ENCODE data around the gene DMD.
"Not testable (repeated sequence)": the region's sequence is repeated elsewhere in the genome, so short reads cannot be mapped to it uniquely, and the experiment has no call there.

DMD gene

GRCh38 chrX:31521941-31522340, 1689.4 kb downstream of the DMD start:
- no peak for DNase-seq (ENCODE audit: low read depth)

- DNase-seq (ENCODE audit: low read depth) = no peak
Measured at GRCh38 chrX:31516527-31516926, 1694.8 kb downstream of the DMD start.

GRCh38 chrX:31508338-31508737, 1703.0 kb downstream of the DMD start:
- no peak for DNase-seq (ENCODE audit: low read depth)

DNA sequence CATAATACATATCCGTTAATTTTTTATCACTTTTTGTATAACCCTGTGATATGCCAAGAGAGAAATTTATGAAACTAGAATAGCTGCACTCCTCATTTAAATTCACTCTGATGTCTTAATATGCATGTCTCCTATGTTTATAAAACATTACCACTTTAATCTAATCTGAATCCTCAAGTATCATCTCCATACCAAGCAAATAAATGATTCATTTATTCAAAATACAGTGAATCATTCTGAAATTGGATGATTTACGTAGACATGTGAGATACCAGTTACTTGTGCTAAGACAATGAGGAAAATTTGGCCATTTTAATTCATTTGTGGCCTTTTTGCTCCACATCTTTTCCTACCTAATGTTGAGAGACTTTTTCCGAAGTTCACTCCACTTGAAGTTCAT, 1704.4 kb downstream of the DMD start:
- no peak for DNase-seq (ENCODE audit: low read depth)

DNA sequence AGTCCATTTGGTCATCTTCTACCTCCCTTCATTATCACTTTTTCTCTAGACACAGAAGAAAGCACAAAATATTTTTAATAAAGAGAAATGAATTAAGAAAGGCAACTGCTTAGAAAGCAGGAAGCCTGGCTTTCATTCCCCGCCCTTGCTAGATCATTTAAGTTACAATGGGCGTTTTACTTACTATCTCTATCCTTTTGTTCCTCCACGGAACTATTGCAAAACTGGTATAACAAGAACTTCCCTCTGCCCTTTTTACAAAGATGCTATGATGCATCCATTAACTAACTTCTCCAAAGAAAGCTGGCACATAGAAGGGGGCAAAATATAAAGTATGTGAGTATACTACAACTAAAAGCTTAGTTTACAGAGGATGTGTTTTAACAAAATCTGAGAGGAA, 1705.0 kb downstream of the DMD start:
- no peak for DNase-seq (ENCODE audit: low read depth)

DNA sequence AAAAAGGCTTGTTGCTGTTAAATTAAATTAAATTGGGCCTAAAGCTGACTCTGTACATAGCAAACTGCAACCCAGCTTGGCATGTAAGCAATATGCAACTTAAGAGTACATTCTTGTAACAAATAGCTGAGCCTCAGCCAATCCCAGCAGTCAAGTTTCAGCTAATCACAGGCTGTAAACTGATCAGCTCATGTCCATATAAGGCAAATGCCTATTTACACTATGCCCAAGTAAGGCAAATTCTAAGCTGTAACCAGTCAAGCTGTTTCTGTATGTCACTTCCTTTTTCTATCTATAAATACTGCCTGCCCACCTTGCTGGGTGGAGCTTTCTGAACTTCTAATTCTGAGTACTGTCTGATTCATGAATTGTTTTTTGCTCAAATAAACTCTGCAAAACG, 1710.4 kb downstream of the DMD start:
- peak; percentile 55 for DNase-seq (ENCODE audit: low read depth)

DNA sequence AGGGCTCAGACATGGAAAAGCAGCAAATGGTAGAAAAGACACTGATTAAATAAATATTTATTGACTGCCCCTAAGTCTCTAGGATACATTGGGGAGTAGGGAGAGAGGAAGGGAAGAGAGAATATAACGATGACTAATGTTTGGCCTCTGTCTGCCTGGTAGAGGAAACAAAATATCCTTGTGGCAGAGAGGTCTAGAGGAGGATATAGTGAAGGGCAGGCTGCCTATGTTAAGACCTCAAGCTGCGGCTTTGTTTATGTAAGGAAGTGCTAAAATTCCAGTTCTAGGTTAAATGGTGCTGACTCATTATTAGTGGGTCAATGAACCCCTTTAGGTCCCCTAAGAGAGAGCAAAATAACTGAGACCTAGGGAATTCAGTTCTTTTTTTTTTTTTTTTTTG, 1712.2 kb downstream of the DMD start:
- DNase-seq (ENCODE audit: low read depth) = peak; percentile 18

- peak; percentile 8 for DNase-seq (ENCODE audit: low read depth)
Measured at GRCh38 chrX:31497086-31497485, 1714.3 kb downstream of the DMD start.

- DNase-seq (ENCODE audit: low read depth) = no peak
Measured at GRCh38 chrX:31487951-31488350, 1723.4 kb downstream of the DMD start.

GRCh38 chrX:31483336-31483735, 1728.0 kb downstream of the DMD start:
- DNase-seq (ENCODE audit: low read depth) = peak; percentile 16

DNA sequence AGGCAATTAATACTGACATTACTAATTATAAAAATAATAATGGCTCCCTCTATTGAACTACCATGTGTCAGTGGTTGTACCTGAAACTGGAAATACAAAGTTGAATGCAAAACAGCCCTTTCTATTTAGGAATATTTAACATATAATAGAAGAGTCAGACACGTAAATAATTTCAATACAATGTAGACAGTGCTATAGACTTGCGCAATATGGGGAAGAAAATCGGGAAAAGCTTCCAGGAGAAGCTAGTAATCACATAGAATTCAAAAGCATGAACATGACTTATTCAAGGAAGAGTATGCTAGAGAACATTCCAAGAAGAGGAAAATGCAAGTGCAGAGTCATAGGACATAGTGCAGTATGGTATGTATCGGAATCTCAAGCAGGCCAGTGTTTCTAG, 1730.7 kb downstream of the DMD start:
- DNase-seq (ENCODE audit: low read depth) = no peak

GRCh38 chrX:31471229-31471628, 1740.1 kb downstream of the DMD start:
- DNase-seq (ENCODE audit: low read depth) = no peak

GRCh38 chrX:31470753-31471152, 1740.6 kb downstream of the DMD start:
- DNase-seq (ENCODE audit: low read depth) = not testable (repeated sequence)

DNA sequence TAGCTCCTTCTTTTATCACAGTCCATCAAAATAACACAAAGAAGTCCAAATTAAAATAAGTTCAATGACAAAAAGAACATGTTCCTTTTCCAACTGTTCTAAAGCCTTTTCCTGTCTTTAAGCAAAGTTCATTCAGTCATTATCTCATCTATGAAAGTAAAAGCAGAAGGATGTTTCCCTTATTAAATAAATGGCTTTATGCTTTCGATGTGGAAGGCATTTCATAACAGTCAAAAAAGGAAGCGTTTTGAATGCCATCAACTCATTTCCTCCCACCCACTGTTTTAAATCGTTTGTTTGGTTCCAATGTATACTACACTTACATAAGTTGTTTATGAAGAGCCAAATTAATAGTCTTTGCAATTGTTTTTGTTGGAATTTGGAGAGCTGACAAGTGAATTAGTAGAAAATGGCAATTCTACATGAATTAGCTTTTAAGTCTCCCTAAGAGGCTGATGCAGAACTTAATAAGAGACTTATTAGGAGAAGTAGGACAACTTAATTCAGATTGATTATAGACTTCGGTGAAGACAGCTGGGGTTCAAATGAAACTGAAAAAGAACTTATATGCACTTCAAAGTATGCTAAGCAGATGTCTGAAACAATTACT, 1746.9 kb downstream of the DMD start:
- DNase-seq (ENCODE audit: low read depth) = no peak

DNA sequence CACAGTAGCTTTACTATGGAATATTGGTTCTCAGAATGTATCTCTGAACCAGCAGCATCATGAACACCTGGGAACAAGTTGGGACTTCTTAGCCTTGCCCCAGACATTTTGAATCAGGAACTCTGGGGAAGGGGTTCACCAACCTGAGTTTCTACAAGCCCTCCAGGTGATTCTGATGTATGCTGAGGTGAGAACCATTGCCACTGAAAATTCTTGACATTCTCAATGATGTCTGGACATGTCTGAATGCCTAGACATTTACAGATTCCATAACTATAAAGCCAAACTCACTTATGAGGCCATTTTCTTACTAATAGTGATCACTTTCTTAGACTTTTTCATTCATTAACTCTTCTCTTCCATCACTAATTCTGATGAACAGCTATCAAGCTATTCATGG, 1750.1 kb downstream of the DMD start:
- DNase-seq (ENCODE audit: low read depth) = no peak

- DNase-seq (ENCODE audit: low read depth) = peak; percentile 28
Measured at GRCh38 chrX:31459361-31459760, 1752.0 kb downstream of the DMD start.

- DNase-seq (ENCODE audit: low read depth) = no peak
Measured at GRCh38 chrX:31449965-31450364, 1761.4 kb downstream of the DMD start.

DNA sequence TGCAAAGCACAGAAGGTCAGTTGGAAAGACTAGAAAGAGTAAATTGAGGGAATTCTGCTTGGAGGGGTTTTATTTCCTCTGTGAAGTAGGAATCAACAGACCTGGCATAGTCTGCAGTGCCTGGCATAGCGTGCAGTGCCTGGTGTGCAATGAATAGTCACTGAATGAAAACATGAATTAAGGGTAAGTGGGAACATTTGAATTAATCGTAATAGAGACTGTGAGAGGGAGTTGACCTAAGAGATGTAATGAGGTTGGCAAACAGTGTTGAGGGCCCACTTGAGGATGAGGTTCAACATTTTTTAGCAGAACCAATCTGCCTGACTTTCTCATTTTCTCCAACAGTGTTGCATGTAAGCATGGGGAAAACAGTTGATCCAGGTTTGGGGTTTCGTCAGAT, 1762.3 kb downstream of the DMD start:
- DNase-seq (ENCODE audit: low read depth) = no peak

- DNase-seq (ENCODE audit: low read depth) = no peak
Measured at GRCh38 chrX:31445542-31445941, 1765.8 kb downstream of the DMD start.

- no peak for DNase-seq (ENCODE audit: low read depth)
Measured at GRCh38 chrX:31443654-31444053, 1767.7 kb downstream of the DMD start.

- no peak for DNase-seq (ENCODE audit: low read depth)
Measured at GRCh38 chrX:31440546-31440945, 1770.8 kb downstream of the DMD start.

GRCh38 chrX:31436424-31436823, 1774.9 kb downstream of the DMD start:
- no peak for DNase-seq (ENCODE audit: low read depth)

DNA sequence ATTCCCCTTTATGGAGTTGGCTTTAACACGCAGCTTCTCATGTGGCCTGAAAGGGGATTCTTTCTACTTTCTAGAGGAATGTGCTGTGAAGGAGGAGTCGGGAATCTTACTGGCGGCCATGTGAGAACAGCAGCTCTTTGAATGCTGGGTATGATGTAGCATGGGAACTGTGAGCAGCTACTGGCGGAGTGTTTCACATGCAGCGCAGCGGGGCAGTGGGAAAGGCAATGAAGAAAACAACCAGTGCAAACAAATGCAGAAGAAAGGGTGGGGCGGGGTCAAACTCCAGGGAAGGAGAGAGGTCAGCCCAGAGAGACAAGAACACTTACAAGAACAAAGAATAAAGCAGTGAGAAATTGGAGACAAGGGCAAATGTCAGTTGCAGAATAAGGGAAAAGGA, 1775.8 kb downstream of the DMD start:
- DNase-seq (ENCODE audit: low read depth) = peak; percentile 0

DNA sequence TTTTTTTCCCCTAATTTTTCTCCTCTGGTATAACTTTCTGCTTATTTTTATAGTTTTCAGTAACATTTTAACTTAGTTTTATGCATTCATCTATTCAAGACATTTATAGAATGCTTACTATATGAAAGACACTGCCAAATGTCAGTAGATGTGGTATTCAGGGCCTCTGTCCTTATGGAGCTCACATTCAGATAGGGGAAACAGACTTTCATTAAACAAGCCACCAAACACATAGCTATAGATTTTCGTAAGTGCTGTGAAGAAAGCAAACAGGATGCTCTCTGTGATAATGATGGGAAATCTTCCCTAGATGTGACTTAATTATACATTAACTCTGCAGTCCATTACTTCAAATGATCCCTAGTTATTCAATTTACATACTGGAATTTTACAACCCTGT, 1777.5 kb downstream of the DMD start:
- DNase-seq (ENCODE audit: low read depth) = no peak

GRCh38 chrX:31429915-31430314, 1781.4 kb downstream of the DMD start:
- no peak for DNase-seq (ENCODE audit: low read depth)
